Activated naive CD4-positive, alpha-beta T cell treated with anti-CD3 and anti-CD28 coated beads, Interleukin-2, amount 50 U/mL, for 16 hours (primary cell): ENCODE results near the gene TEX19.

Source experiments
- DNase-seq: peaks from one replicate; pipeline ENCODE4 v3.0.0-alpha.2; 2020

TEX19 gene

DNA sequence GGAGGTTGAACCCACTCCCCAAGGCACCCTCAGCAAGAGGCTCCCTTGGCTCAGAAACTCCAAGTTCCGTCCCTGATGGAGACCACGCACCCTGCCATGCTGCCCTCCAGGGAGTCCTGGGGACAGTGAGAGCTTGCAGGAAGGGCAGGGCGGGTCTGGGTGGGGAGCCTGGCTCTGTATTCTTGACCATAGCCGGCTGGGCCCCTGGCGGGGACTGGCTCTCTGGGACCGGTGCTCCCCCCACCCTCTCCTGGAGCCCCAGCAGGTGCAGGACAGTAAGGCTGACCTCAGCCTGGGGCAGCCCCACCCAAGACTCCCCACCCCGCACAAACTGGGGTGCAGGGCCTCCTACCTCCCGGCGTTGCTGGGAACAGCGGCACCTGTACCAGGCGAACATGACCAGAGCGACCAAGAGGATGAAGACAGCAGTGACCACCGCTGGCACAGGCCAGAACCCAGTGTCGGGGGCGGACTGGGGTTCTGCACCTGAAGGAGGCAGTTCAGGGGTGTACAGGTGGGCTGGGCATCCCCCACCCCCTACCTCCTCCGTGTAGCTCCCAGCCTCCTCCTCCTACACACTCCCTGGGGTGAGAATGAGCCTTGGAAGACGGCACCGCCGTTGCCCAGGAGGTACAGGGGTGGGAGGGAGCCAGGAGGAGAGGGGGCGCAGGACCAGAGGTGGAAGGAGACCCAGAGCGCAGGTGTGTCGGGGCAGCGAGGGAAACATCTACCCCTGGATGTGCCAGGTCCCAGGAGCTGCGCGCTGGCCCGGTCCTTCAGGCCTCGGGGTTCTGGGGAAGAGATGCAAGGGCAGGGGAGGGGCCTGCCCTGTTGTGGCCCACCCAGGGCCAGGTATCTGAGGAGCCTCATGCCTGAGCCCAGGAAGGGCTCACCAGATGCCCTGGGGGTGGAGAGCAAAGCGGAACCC, 36.3 kb upstream of the TEX19 start:
- DNase-seq, result no peak

DNA sequence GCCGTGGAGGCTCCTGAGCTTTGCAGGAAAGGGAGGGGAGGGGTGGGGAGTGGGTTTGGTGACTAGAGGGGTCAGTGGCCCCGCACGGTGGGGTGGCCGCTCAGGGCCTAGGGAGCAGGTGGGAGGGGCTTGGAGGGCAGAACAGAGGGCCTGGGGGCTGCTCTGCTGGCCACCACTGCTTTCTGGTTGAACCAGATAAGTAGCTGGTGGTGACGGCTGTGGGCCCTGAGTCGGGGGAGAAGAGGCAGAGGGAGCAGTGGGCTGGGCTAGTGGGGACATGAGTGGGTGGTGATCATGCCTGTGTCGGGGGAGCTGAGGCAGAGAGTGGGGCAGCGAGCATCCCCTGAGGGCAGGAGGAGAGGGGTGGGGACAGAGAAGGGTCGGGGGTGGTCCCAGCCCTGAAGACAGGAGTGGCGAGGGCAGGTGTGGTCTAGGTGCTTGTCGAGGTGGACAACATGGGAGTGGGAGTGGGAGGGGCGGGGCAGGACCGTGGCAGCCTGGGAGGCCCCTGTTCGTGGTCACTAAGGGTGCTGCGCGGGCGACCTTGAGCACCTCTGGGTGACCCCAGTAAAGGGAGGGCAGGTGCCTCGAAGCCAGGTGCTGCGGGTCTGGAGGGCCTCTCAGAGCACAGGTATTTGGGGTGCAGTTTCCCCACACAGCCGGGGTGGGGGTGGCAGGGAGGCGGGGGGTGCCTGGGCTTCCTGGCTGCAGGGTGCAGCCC, 35.4 kb upstream of the TEX19 start:
- no peak for DNase-seq

DNA sequence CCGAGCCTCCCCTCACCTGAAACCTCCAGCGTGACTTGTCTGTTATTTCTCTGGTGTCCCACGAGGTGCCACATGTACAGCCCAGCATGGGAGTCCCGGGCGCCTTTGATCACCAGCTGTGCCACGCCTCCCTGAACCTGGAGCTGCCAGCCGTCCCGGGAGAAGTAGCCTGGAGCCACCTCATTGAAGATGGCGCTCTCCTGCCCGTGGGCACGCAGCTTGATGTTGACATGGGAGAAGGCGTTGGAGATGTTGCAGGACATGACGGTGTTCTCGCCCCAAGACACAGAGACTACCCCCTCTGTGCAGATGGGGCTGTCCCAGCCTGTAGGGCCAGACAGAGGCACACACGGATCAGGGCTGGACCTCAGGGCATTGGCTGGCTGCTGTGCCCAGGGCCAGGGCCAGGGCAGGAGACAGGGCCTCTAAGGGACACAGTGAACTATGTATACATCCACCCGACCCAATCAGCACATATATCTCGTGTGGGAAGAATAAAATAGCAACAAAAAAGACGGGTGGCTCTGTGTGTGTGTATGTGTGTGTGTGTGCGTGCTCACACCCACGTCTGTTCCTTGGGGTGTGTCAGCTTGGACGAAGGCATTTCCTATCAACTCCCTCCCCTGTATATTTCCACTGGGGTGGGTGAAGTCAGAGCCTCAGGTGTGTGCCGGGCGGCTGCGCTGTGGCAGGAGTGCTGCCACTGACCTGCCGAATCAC, 34.3 kb upstream of the TEX19 start:
- DNase-seq, result no peak

DNA sequence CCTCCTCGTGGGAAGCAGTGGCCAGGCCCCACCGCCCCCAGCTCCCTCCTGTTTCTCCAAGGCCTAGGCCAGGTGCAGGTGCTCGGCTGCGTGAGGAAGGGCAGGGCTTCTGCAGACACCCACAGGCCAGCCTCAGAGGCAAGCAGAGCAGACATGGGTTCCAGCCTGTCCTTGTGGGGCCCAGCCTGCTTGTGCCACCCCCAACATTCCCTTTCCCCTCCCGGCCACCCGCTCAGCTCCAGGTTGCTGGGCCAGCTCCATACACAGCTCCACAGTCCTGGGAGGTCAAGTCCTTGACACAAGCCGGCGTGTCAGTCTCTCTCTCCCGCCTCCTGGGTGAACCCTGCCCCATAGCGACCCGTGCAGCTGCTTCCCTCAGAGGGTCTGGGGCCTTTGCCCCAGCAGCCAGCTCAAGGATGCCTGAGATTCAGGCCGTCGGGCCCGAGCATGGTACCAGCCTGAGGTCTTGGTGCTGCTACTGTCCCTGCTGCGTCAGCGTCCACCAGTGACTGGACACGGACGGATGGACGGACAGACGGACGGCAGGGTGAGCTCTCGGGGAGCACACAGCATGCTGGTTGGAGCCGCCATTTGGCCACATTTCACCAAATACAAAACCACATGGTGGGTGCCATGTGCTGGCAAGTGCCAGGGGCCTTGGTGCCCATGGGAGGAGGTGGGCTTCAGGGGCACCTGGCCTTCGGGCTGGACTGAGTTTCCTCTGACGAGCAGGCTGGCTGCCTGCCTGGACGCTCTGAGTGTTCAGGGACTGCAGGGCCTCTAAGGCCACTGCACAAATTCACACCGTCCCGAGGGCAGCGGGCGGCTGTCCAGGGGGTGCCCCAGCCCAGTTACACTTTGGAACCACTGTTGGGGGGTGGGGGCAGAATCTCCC, 33.5 kb upstream of the TEX19 start:
- DNase-seq, result no peak

DNA sequence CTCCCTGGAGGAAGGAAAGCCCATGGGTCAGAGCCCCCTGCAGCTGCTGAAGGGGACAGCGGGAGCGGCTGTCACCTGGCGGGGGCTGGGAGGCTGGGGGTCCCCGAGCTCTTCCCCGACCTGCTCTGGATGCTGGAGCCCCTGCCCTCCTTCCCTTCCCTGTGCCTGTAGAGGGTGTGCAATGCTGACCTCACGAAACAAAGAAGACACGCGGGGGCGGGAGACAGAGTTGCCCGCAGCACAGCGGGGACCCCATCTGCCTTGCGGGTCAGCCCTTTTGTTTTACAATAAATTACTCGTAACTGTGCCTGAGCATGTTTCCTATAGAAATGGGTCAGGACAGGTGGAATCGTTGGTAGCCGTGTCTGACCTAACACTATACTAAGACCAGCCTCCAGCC, 31.8 kb upstream of the TEX19 start:
- DNase-seq, result no peak

DNA sequence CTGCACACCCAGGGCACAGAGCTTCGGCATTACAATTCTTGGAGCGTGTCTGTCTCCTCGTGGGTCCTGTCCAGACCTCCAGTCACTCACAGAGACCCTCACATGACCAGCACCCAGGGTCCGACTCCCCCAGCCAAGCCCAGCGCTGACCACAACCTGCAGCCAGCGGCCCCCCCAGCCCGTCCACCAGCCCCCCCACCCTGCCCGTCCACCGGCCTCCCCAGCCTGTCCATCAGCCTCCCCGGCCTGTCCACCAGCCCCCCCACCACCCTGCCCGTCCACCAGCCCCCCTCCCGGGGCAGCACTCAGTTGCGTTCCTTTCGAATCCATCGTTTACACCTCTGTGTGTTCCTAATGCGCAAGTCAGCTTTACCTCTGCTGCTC, 31.3 kb upstream of the TEX19 start:
- no peak for DNase-seq

DNA sequence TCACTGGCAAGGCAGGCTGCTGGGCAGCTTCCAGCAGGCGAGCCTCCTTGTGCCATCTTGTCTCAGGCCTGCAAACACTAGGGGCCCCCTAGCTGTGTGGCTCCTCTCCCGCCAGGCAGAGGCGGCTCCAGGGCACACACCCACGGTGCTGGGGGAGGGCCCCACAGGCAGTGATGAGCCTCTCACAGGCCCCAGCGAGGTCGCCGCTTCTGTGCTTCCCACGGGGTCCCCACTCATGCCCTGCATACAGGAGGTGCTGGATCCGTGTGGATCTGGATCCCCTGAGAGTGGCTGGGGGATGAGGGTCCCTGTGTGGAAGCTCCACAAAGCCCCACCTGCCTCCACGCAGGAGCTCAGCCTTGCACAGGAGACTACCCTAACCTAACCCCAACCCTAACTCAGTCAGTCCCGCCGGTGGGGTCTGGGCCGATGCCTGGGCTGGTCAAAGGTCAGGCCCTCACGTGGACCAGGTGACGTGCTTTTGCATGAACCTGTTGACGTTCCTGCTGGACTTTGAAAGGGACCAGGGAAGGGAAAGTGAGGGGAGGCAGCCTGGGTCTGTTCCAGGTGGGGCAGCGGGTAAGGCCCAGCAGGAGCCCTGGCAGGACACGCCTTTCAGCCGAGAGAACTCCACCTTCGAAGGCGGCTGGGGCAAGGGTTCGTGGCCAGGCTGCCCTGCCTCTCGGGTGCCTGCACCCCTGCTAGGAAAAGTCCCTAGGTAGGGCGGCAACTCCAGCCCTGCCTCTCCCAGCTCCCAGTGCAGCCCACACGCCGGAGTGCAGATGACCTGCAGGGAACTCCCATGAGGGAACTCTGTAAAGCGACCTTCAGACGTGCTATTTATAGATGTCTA, 30.7 kb upstream of the TEX19 start:
- DNase-seq, result no peak

DNA sequence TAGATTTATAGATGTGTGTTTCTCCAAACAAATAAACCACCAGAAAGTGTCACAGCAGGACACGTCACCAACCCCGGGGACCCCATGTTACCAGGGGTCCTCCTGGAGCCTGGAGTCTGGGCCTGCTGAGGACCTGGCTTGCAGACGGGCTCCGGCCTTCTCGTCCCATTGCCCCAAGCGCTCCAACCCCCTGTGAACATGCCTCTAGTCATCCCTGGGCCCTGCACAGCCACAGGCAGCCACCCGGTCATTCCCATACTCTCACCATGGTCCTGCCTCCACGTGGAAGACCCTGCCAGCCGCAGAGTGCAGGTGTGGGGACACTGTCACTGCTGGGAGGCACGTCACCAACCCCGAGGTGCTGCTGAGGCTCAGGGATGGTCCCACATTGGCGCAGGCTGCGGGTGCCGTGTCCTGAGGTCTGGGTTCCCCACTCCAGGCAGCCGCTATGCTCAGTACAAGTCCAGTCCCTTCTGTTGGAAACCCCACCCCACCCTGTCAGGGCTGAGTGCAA, 30.0 kb upstream of the TEX19 start:
- DNase-seq, result no peak

DNA sequence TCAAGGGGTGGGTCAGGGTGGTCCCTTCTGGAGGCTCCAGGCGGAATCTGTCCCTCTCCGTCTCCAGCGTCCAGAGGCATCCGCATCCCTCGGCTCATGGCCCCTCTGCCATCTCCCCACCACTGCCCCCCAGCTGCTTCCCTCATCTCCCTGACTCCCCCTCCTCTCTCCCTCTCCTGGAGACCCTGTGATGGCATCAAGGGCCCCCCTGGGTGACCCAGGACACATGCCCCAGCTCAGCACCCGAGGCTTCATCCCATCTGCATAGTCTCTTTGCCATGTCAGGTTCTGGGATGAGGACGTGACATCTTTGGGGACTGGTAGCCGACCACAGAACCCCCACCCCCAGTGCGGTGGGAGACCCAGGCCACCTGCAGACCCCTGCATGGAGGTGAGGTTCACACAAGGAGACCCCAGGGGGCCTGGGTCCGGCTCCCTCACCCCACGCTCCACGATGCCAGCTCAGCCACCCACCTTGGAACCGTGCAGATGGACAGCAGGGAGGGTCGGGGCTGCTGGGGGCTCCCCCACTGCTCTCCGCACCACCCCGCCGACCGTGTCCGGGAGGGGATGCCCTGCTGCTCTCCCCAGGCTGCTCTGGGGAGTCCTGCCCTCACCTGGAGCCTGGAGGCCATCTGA, 29.2 kb upstream of the TEX19 start:
- DNase-seq, result no peak

DNA sequence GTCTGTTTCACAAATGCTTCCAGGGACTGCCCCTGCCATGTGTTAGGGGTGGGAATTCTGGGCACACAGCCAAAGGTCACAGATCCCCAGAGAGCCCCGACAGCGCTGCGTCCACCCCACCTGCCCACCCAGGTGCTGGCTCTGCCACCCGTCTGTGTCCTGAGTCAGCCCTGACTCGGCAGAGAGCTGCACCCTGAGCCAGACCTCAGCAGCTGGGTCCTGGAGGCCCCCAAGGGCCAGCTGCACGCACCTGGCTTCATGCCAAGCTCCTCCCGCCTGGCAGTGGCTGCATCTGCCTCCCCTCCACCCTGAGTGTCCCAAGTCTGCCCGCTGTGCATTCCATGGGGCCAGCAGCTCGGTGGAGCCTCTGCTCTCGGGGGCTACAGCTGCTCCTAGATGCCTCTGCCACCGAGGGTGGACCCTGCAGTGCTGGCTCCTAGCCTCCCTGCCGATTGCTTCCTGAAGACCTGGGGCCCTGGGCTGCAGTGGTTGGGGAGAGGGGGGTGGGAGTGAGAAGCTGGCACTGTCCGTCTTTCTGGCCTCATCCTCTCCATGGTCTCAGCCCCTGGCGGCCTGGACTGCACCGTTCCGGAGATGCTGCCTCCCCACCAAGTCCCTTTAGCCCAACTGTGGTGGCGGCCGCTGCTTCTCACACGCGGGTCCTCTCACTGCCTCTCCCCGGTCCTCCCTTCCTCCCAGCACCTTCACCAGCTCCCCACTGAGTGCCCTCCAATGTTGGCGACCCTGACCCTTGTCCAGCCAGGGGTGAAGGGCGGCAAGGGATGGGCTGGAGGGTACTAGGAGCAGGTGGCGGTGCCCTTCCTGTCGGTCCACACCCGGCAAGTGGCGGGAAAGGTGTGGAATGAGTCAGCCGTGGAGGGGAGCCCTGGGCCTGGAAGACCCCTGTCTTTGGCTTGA, 28.5 kb upstream of the TEX19 start:
- no peak for DNase-seq

DNA sequence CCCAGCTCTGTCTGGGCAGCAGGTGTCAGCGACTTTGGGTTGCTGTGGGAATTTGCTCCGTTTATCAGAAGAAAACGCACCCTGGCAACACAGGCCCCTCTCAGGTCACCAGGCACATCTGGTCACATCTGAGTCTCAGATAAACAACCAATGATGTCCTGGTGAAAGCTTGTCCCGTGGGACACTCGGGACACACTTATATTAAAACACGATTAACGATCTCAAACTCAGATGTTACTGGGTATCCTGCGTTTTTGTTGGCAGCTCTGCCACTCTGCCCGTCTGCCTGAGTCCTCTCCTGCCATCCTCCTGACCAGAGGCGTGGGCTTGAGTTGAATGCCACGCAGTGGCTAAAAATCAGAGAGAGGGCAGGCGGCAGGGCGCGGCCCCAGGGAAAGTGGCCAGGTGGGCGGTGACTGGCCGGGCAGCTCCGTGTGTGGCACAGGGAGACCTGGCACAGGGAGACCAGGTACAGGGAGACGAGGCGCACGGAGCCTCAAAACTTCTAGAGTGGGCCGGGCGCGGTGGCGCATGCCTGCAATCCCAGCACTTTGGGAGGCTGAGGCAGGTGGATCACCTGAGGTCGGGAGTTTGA, 27.6 kb upstream of the TEX19 start:
- DNase-seq, result no peak

DNA sequence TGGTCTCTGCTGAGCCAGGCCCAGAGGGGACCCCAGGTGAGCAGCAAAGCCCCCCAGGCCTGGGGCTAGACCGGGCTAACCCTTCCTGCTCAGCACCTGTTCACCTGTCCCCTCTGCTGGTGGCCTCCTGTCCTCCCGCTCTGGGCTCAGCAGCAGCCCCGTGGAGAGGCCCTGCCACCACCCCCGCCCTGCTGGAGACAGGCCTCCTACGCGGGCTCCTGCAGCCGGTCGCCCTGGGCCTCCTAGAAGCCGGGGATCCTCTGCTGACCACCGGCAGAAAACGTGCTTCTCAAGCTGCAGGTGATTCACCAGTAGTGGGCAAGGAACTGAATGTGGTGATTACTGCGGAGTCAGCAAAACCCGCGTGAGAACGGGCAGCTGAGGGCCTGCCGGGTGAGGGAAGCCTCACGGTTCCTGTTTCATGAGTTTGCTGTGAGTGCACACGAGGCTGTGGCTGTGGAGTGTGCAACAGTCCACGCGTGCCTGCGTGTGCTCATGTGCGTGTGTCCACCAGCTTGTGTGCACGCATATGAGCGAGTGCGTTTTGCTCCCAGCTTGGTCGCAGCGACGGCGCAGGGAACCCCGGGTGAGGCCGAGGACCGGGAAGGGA, 26.3 kb upstream of the TEX19 start:
- no peak for DNase-seq

DNA sequence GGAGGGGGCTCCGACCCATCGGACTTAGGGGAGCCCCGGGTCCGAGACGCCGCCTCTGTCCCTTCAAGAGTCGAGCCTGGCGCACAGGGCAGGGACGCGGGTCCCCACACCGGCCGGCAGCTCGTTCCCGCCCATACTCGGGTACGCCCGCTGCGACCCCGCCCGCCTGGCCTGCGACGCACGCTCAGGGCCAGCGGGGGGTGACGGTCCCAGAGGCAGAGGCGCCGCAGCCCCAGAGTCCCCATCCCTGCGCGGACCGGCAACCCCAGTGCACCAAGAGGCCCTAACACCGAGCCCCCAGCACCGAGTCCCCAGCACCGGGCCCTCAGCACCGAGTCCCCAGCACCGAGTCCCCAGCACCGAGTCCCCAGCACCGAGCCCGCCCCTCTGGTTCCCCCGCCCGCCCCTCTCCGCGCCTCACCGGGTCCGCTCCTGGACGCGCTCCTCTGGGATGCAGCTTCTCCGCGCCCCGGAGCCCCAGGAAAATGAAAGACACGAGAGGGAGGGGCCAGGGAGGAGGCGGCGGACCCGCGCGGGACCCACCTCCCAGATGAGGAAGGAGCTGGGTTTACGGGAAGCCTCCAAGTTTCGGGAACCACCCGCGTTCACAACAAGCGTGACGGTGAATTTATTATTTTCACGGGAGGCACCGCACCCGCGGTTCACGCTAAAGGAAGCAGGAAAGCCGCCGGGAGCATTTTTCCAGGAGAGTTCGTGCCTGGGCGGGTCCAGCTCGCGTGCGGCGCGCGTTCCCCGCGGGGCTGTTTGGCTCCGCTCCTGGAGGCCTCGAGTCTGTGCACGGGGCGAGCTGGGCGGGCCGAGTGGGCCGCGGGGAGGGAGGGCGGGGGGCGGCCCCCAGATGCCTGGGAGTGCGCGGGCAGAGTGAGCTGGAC, 25.5 kb upstream of the TEX19 start, which contains the start of gene SECTM1:
Gene SECTM1 (minus strand): TSS at position 488 of the 893 bp plus-strand sequence. CDS start 6,526 bp downstream, outside the sequence.
- DNase-seq, result no peak

DNA sequence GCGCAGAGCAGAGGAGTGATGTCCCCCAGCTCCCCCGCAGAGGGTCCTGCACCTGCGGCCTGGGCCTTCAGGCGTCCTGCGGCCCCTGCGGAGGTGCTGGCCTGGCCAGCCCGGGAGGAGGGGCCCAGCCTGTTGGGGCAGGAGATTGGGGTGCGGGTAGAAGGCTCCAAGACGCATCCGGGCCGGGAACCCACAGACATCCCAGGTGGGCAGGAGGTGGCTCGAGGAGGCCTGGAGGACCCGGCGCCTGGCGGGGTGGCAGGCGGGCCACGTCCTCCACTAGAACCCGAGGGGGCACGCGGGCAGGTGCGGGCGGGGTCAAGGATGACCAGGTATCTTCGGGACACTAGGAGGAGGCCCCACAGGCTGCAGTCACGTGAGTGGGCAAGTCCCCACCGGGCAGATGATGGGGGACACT, 24.8 kb upstream of the TEX19 start:
- DNase-seq, result no peak

DNA sequence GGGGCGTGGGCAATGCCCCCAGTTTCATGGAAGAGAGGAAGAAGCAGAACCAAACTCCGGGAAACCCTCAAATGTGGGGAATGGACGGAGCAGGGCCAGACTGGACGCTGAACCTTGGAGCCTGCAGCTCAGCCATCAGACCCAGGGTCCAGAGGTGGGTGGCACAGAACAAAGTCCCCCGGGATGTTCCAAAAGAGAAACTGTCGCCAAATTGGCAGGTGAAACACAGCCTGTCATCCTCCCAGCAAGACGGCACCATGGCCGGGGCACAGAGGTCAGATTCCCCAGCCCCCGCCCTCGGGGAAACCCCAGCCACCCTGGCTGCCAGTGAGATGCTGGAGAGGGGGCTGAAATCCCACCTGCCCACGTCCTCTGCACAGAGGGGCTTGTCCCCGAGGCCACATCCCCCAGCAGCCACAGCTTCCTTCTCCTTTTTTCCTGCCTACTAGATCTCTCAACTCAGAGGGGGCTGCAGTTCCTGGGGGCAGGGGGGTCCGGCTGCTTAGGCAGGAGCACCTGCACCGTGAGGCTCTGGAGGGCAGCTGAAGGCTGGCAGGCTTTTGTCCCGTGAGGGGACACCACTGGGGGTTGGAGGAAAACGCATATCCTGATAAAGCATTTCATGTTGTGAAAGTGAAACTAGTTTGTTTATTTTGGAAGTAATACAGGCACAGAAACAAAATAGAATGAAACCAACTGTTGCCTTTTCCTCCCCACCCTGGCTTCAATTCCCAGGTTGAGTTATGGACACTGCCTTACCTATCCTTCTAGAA, 24.2 kb upstream of the TEX19 start:
- no peak for DNase-seq

DNA sequence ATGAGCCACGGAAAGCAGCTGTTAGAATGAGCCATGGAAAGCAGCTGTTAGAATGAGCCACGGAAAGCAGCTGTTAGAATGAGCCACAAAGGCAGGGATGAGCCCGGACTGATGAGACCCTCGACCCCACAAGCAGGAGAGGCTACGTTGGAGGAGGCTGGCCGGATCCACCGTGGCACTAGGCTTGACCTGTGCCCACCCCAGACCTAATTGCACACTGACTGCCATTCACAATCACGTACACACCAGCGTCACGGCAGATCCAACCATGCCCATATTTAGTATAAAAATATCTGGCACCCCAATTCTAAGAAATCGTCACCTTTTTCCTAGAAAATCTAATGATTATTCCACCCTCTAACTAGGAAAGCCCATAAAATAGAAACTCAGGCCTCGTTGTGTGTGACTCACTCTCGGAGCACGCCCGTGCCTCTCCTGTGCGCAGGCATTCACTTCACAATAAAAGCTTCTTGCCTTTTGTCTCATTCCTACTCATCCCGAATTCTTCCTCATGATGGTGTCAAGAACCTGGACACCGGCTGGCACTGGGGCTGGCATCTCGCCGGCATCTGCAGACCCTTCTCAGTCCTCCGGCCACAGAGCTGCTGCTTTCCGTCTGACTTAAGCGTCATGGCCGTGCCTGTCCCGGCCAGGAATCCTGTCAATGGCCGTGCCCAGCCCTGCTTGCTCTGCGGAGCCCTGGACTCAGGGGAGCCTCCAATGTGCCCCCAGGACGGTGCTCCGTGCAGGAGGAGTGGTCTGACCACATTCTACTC, 20.0 kb upstream of the TEX19 start:
- DNase-seq, result no peak
